Inflammatory macrophage treated with lipopolysaccharide for 4 hours (primary cell): Measurements from ENCODE around the gene MSANTD7.
"Not testable (repeated sequence)": the region's sequence is repeated elsewhere in the genome, so short reads cannot be mapped to it uniquely, and the experiment has no call there.

Source experiments
- DNase-seq: peaks from one replicate; pipeline ENCODE4 v3.0.0-alpha.2; 2020

Gene MSANTD7

GRCh38 chr10:14837757-14838581, at the start of gene MSANTD7, which contains the start of the genes CDNF and HSPA14:
Gene MSANTD7 (plus strand): TSS chr10:14838306. CDS start chr10:14842285, 3,979 bp downstream.
Gene CDNF (minus strand): TSS chr10:14838037. CDS start chr10:14837946, 91 bp downstream.
Gene HSPA14 (plus strand): TSS chr10:14838306. CDS start chr10:14838403, 97 bp downstream.
- peak; percentile 100 for DNase-seq

- DNase-seq: no peak
These were observed 39.5 kb upstream of the MSANTD7 start for GRCh38 chr10:14798636-14799035.

GRCh38 chr10:14800397-14800796, 37.7 kb upstream of the MSANTD7 start:
- DNase-seq: no peak

GRCh38 chr10:14801723-14802122, 36.4 kb upstream of the MSANTD7 start:
- DNase-seq: no peak

GRCh38 chr10:14803827-14804226, 34.3 kb upstream of the MSANTD7 start:
- no peak for DNase-seq

GRCh38 chr10:14806318-14806717, 31.8 kb upstream of the MSANTD7 start:
- DNase-seq: no peak

- no peak for DNase-seq
These were observed 26.8 kb upstream of the MSANTD7 start for GRCh38 chr10:14810969-14811953.

GRCh38 chr10:14812271-14812670, 25.8 kb upstream of the MSANTD7 start:
- DNase-seq: no peak

GRCh38 chr10:14815681-14816080, 22.4 kb upstream of the MSANTD7 start:
- DNase-seq: no peak

- DNase-seq: not testable (repeated sequence)
These were observed 21.4 kb upstream of the MSANTD7 start for GRCh38 chr10:14816717-14817116.

GRCh38 chr10:14820010-14820774, 17.9 kb upstream of the MSANTD7 start:
- no peak for DNase-seq

GRCh38 chr10:14820775-14821154, 17.3 kb upstream of the MSANTD7 start:
- peak; percentile 18 for DNase-seq

- no peak for DNase-seq
These were observed 16.3 kb upstream of the MSANTD7 start for GRCh38 chr10:14821635-14822375.

GRCh38 chr10:14822879-14823755, 15.0 kb upstream of the MSANTD7 start:
- peak; percentile 53 for DNase-seq

GRCh38 chr10:14823966-14824365, 14.1 kb upstream of the MSANTD7 start:
- no peak for DNase-seq

- peak; percentile 43 for DNase-seq
These were observed 11.9 kb upstream of the MSANTD7 start for GRCh38 chr10:14826076-14826829.

- no peak for DNase-seq
These were observed 5.0 kb upstream of the MSANTD7 start for GRCh38 chr10:14833106-14833505.

GRCh38 chr10:14836208-14836607, 1.9 kb upstream of the MSANTD7 start:
- DNase-seq: no peak

GRCh38 chr10:14837003-14837756, 926 bp upstream of the MSANTD7 start:
- no peak for DNase-seq
